ENCODE data around the gene TRPC4. TPM values are rescaled to one million over a fixed set of nuclear protein-coding genes. Genes with fewer than 3 reads are reported as not detected.

The TRPC4 gene
- polyA plus RNA-seq, 1 experiment: 1.8 TPM

DNA sequence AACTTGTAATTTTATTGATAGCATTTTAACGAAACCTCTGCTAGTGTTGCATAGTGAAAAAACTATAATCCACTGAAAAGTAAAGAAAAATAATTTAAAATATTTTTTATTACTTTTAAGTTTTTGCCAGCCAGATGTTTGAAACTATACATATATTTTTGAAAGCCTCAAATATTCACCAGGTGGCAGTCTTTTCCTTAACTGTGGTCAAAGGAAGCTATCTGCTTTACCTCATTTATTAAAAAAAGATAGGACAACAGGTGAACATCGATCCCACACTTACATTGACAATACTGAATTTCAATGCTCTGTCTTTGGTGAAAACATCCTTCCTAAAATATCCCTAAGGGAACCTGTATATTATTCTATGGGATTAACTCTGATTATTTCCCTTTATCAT, 100.5 kb downstream of the TRPC4 start:
- POLR2A ChIA-PET: no interaction called here
- Histone ChIP-seq H3K9me3 (ENCODE audit: control insufficient read depth, insufficient read depth, low read length) (no peaks in the 10 kb centered on the region), H3K4me3 (ENCODE audit: low read depth, low read length) (no peak overlapping the region), H3K27ac (ENCODE audit: low read depth, low read length) (no peak overlapping the region), H3K27me3 (ENCODE audit: control insufficient read depth, insufficient read depth, low read length) (no peaks in the 10 kb centered on the region)
- DNase-seq (ENCODE audit: low read depth, low spot score): no peak
- TF ChIP-seq, protein P1, sequence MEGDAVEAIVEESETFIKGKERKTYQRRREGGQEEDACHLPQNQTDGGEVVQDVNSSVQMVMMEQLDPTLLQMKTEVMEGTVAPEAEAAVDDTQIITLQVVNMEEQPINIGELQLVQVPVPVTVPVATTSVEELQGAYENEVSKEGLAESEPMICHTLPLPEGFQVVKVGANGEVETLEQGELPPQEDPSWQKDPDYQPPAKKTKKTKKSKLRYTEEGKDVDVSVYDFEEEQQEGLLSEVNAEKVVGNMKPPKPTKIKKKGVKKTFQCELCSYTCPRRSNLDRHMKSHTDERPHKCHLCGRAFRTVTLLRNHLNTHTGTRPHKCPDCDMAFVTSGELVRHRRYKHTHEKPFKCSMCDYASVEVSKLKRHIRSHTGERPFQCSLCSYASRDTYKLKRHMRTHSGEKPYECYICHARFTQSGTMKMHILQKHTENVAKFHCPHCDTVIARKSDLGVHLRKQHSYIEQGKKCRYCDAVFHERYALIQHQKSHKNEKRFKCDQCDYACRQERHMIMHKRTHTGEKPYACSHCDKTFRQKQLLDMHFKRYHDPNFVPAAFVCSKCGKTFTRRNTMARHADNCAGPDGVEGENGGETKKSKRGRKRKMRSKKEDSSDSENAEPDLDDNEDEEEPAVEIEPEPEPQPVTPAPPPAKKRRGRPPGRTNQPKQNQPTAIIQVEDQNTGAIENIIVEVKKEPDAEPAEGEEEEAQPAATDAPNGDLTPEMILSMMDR (IDR thresholded peaks at IDR 0.05; ENCODE audit: low read depth, low read length): peak; percentile 35
- CTCF ChIA-PET: interaction anchor here (1.6 kb wide), 1 partner anchor 13 kb away, joined by 6 read pairs; no protein-coding TSS in a partner anchor

DNA sequence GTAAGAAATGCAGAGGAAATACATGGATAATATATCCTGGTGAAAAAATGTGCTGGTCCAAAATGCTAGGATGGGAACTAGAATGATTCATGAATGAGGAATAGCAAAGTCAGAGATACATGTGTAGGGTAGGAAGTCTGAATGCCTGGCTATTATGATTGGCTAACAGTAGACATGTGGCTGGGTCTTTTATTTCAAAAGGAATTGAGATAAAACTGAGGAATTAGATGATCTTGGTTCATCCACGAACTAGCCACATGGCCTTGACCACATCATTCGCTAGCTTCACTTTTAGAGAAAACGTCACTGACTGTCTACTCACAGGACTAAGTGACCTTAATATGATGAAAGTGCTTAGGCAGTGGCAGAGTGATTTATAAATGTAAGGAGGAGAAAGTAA, 103.1 kb downstream of the TRPC4 start:
- no peak overlapping the region for H3K4me3 ChIP-seq (ENCODE audit: low read depth, low read length)
- no peaks in the 10 kb centered on the region for H3K9me3 ChIP-seq (ENCODE audit: control insufficient read depth, insufficient read depth, low read length)
- no peak for DNase-seq (ENCODE audit: low read depth, low spot score)
- ChIA-PET POLR2A (no interaction called here), CTCF (no interaction called here)
- no peak overlapping the region for H3K27ac ChIP-seq (ENCODE audit: low read depth, low read length)
- TF ChIP-seq, protein P1 (IDR thresholded peaks at IDR 0.05; ENCODE audit: low read depth, low read length): no peak
- H3K27me3 ChIP-seq (ENCODE audit: control insufficient read depth, insufficient read depth, low read length): no peaks in the 10 kb centered on the region

DNA sequence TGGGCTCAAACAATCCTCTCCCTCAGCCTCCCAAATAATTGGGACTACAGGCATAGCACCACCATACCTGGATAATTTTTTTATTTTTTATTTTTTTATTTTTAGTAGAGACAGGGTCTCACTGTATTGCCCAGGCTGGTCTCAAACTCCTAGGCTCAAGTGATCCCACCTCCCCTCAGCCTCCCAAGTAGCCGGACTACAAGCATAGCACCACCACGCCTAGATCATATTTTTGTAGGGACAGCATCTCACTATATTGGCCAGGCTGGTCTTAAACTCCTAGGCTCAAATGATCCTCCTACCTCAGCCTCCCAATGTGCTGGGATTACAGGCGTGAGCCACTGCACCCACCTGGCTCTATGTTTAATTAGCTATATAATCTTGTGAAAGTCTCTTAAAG, 114.2 kb downstream of the TRPC4 start:
- Histone ChIP-seq H3K9me3 (ENCODE audit: control insufficient read depth, insufficient read depth, low read length) (no peaks in the 10 kb centered on the region), H3K4me3 (ENCODE audit: low read depth, low read length) (no peak overlapping the region), H3K27ac (ENCODE audit: low read depth, low read length) (no peak overlapping the region), H3K27me3 (ENCODE audit: control insufficient read depth, insufficient read depth, low read length) (no peaks in the 10 kb centered on the region)
- POLR2A ChIA-PET: no interaction called here
- TF ChIP-seq, protein P1 (IDR thresholded peaks at IDR 0.05; ENCODE audit: low read depth, low read length): no peak
- CTCF ChIA-PET: no interaction called here
- DNase-seq (ENCODE audit: low read depth, low spot score): no peak

DNA sequence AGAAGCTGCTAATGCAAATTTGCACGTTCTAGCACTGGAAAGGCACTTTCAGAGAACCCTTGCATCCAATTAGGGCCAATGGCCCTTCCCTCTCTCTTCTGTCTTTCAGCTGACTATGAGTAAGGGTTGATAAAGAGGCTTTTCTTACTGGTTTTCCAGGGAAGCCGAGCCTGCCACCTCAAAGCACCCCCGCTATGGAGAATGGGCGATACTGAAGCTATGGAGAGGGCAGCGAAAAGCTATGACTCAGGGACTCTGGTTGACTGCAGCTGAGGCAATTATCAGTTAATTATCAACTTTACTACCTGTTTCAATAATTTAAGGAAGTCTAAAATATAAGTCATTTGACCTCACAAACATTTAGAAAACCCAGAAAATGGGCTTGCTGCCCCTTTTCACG, 115.8 kb downstream of the TRPC4 start:
- Histone ChIP-seq H3K27me3 (ENCODE audit: control insufficient read depth, insufficient read depth, low read length) (no peaks in the 10 kb centered on the region), H3K9me3 (ENCODE audit: control insufficient read depth, insufficient read depth, low read length) (no peaks in the 10 kb centered on the region), H3K4me3 (ENCODE audit: low read depth, low read length) (no peak overlapping the region), H3K27ac (ENCODE audit: low read depth, low read length) (no peak overlapping the region)
- POLR2A ChIA-PET: no interaction called here
- no peak for DNase-seq (ENCODE audit: low read depth, low spot score)
- CTCF ChIA-PET: no interaction called here
- TF ChIP-seq, protein P1 (IDR thresholded peaks at IDR 0.05; ENCODE audit: low read depth, low read length): no peak

DNA sequence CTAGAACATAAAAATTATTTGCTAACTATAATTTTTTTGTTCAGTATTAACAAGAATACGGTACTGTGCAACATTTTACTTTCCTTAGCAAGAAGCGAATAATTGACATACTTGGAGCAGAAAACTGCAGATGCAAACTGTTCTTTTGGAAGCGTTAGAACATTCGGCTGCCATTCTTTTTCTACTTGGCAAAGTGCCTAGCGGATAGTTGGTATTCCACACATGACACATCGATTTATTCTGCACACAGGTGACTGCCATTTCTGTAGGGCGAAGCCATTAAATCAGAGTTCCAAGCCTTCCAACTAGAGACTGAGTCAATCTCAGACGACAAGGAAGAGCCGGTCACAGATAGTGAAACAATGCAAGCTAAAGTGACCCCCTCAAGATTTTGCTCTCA, 117.4 kb downstream of the TRPC4 start:
- POLR2A ChIA-PET: no interaction called here
- CTCF ChIA-PET: no interaction called here
- DNase-seq (ENCODE audit: low read depth, low spot score): no peak
- Histone ChIP-seq H3K9me3 (ENCODE audit: control insufficient read depth, insufficient read depth, low read length) (no peaks in the 10 kb centered on the region), H3K27ac (ENCODE audit: low read depth, low read length) (no peak overlapping the region), H3K27me3 (ENCODE audit: control insufficient read depth, insufficient read depth, low read length) (no peaks in the 10 kb centered on the region), H3K4me3 (ENCODE audit: low read depth, low read length) (no peak overlapping the region)
- TF ChIP-seq, protein P1 (IDR thresholded peaks at IDR 0.05; ENCODE audit: low read depth, low read length): no peak
